SK-N-SH treated with all-trans-retinoic acid at 6 μM for 48 hours (cell line): ENCODE data around the gene CACNG1.

Experiments
- ATAC-seq: fragments of 200-7000 bp; cut with Tn5 transposase; 3 replicates; pipeline ENCODE4 v1.9.1; 2020; ENCODE audit warnings: mild to moderate bottlenecking, moderate library complexity
- ARNTL ChIP-seq: fragments of 450-650 bp; formaldehyde crosslinking; IDR thresholded peaks from 2 replicates; pipeline ENCODE4 v1.5.0; 2020; ENCODE audit warnings: low read depth, mild to moderate bottlenecking, moderate library complexity, borderline replicate concordance
- BACH2 ChIP-seq: fragments of 250-450 bp; sonication (Bioruptor Pico); IDR thresholded peaks from 2 replicates; pipeline ENCODE4 v1.9.0; 2021; ENCODE audit warnings: mild to moderate bottlenecking, borderline replicate concordance
- CREB5 ChIP-seq: fragments of 250-450 bp; sonication (Bioruptor Pico); IDR thresholded peaks from 2 replicates; pipeline ENCODE4 v1.5.1; 2020; ENCODE audit warnings: low read depth, mild to moderate bottlenecking, moderate library complexity
- CSDC2 ChIP-seq: fragments of 250-450 bp; sonication (Bioruptor Pico); IDR thresholded peaks from 2 replicates; pipeline ENCODE4 v1.5.0; 2020; ENCODE audit warnings: mild to moderate bottlenecking, moderate library complexity
- ESRRG ChIP-seq: fragments of 250-450 bp; sonication (Bioruptor Pico); IDR thresholded peaks from 2 replicates; pipeline ENCODE4 v1.6.1; 2021; ENCODE audit warnings: mild to moderate bottlenecking
- GLIS3 ChIP-seq: fragments of 250-450 bp; sonication (Bioruptor Pico); IDR thresholded peaks from 2 replicates; pipeline ENCODE4 v1.5.0; 2020; ENCODE audit warnings: mild to moderate bottlenecking, moderate library complexity
- ISL1 ChIP-seq: fragments of 250-450 bp; sonication (Bioruptor Pico); IDR thresholded peaks from 2 replicates; pipeline ENCODE4 v2.1.2; 2022; ENCODE audit warnings: mild to moderate bottlenecking, moderate library complexity
- OSR1 ChIP-seq: fragments of 250-450 bp; sonication (Bioruptor Pico); IDR thresholded peaks from 2 replicates; pipeline ENCODE4 v1.8.0; 2022; ENCODE audit warnings: moderate library complexity, mild to moderate bottlenecking, inconsistent platforms
- PPARA ChIP-seq: fragments of 250-450 bp; sonication (Bioruptor Pico); IDR thresholded peaks from 2 replicates; pipeline ENCODE4 v1.5.0; 2020; ENCODE audit warnings: mild to moderate bottlenecking, borderline replicate concordance
- RARB ChIP-seq: fragments of 250-450 bp; sonication (Bioruptor Pico); IDR thresholded peaks from 2 replicates; pipeline ENCODE4 v1.8.0; 2021; ENCODE audit warnings: mild to moderate bottlenecking, moderate library complexity
- SNAI2 ChIP-seq: fragments of 250-450 bp; sonication (Bioruptor Pico); IDR thresholded peaks from 2 replicates; pipeline ENCODE4 v1.5.0; 2020; ENCODE audit warnings: mild to moderate bottlenecking, moderate library complexity
- TCF4 ChIP-seq: fragments of 250-450 bp; sonication (Bioruptor Pico); IDR thresholded peaks from 2 replicates; pipeline ENCODE4 v1.8.0; 2021; ENCODE audit warnings: mild to moderate bottlenecking, moderate library complexity, borderline replicate concordance
- TOX ChIP-seq: fragments of 250-450 bp; sonication (Bioruptor Pico); IDR thresholded peaks from 2 replicates; pipeline ENCODE4 v1.8.0; 2021; ENCODE audit warnings: mild to moderate bottlenecking, moderate library complexity, borderline replicate concordance
- TSHZ2 ChIP-seq: fragments of 250-450 bp; sonication (Bioruptor Pico); IDR thresholded peaks from 2 replicates; pipeline ENCODE4 v1.5.0; 2020; ENCODE audit warnings: mild to moderate bottlenecking, moderate library complexity
- ZC3H10 ChIP-seq: fragments of 250-450 bp; sonication (Bioruptor Pico); IDR thresholded peaks from 2 replicates; pipeline ENCODE4 v1.5.1; 2021; ENCODE audit warnings: mild to moderate bottlenecking, moderate library complexity
- ZFP3 ChIP-seq: fragments of 250-450 bp; sonication (Bioruptor Pico); IDR thresholded peaks from 2 replicates; pipeline ENCODE4 v1.5.0; 2020; ENCODE audit warnings: mild to moderate bottlenecking, moderate library complexity
- ZFP30 ChIP-seq: fragments of 450-650 bp; formaldehyde crosslinking; IDR thresholded peaks from 2 replicates; pipeline ENCODE4 v1.5.0; 2022; ENCODE audit warnings: mild to moderate bottlenecking, moderate library complexity
- ZNF565 ChIP-seq: fragments of 450-650 bp; formaldehyde crosslinking; conservative IDR thresholded peaks from 2 replicates; pipeline ENCODE4 v1.5.0; 2020; ENCODE audit warnings: low read depth, mild to moderate bottlenecking, moderate library complexity
- ZNF70 ChIP-seq: fragments of 450-650 bp; formaldehyde crosslinking; IDR thresholded peaks from 2 replicates; pipeline ENCODE4 v1.5.0; 2020; ENCODE audit warnings: mild to moderate bottlenecking, moderate library complexity
- ZNF8 ChIP-seq: fragments of 450-650 bp; formaldehyde crosslinking; IDR thresholded peaks from 2 replicates; pipeline ENCODE4 v1.5.0; 2020; ENCODE audit warnings: mild to moderate bottlenecking, moderate library complexity
- TF ChIP-seq, protein P1 (sequence below): fragments of 250-450 bp; sonication (Bioruptor Pico); IDR thresholded peaks from 2 replicates; pipeline ENCODE4 v1.8.0; 2020; ENCODE audit warnings: mild to moderate bottlenecking, moderate library complexity, borderline replicate concordance
- TF ChIP-seq, protein P2 (sequence below): fragments of 250-450 bp; sonication (Bioruptor Pico); IDR thresholded peaks from 2 replicates; pipeline ENCODE4 v1.5.1; 2021; ENCODE audit warnings: mild to moderate bottlenecking, moderate library complexity
- TF ChIP-seq, protein P3 (sequence below): fragments of 250-450 bp; sonication (Bioruptor Pico); IDR thresholded peaks from 2 replicates; pipeline ENCODE4 v1.8.0; 2021; ENCODE audit warnings: low read depth, mild to moderate bottlenecking, moderate library complexity, borderline replicate concordance

CACNG1 gene

GRCh38 chr17:67025216-67025792, 19.1 kb upstream of the CACNG1 start:
- no peak for TF ChIP-seq ARNTL (CRISPR knock-in tag)
- no peak for TF ChIP-seq ZNF70
- TF ChIP-seq OSR1 (CRISPR knock-in tag) = no peak
- TF ChIP-seq TSHZ2 (CRISPR knock-in tag) = no peak
- no peak for TF ChIP-seq ZNF8 (CRISPR knock-in tag)
- TF ChIP-seq ISL1 (CRISPR knock-in tag) = no peak
- no peak for TF ChIP-seq TCF4
- no peak for TF ChIP-seq TOX (CRISPR knock-in tag)
- TF ChIP-seq RARB (CRISPR knock-in tag) = no peak
- TF ChIP-seq, protein P1, sequence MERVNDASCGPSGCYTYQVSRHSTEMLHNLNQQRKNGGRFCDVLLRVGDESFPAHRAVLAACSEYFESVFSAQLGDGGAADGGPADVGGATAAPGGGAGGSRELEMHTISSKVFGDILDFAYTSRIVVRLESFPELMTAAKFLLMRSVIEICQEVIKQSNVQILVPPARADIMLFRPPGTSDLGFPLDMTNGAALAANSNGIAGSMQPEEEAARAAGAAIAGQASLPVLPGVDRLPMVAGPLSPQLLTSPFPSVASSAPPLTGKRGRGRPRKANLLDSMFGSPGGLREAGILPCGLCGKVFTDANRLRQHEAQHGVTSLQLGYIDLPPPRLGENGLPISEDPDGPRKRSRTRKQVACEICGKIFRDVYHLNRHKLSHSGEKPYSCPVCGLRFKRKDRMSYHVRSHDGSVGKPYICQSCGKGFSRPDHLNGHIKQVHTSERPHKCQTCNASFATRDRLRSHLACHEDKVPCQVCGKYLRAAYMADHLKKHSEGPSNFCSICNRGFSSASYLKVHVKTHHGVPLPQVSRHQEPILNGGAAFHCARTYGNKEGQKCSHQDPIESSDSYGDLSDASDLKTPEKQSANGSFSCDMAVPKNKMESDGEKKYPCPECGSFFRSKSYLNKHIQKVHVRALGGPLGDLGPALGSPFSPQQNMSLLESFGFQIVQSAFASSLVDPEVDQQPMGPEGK (CRISPR knock-in tag) = no peak
- no peak for TF ChIP-seq ZFP30 (CRISPR knock-in tag)
- no peak for TF ChIP-seq ZNF565 (CRISPR knock-in tag)
- no peak for TF ChIP-seq ESRRG (CRISPR knock-in tag)
- TF ChIP-seq CSDC2 (CRISPR knock-in tag) = no peak
- TF ChIP-seq ZFP3 (CRISPR knock-in tag) = no peak
- TF ChIP-seq BACH2 (CRISPR knock-in tag) = no peak
- no peak for TF ChIP-seq CREB5 (CRISPR knock-in tag)

DNA sequence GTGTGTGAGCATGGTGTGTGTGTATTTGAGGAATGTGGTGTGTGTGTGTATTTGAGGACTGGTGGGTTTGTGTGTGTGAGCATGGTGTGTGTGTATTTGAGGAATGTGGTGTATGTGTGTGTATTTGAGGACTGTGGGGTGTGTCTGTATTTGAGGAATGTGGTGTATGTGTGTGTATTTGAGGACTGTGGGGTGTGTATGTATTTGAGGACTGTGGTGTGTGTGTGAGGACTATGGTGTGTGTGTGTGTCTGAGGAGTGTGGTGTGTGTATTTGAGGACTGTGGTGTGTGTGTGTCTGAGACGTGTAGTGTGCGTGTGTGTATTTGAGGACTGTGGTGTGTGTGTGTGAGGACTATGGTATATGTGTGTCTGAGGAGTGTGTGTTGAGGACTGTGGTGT, 18.0 kb upstream of the CACNG1 start:
- no peak for ATAC-seq

More at GRCh38 chr17:67025216-67025792, 19.1 kb upstream of the CACNG1 start:
- no peak for ATAC-seq

More for the DNA sequence above, 18.0 kb upstream of the CACNG1 start:
- TF ChIP-seq OSR1 (CRISPR knock-in tag) (no peak), ZNF8 (CRISPR knock-in tag) (no peak), CREB5 (CRISPR knock-in tag) (no peak), PPARA (CRISPR knock-in tag) (no peak), TOX (CRISPR knock-in tag) (no peak), BACH2 (CRISPR knock-in tag) (no peak), GLIS3 (CRISPR knock-in tag) (no peak), ISL1 (CRISPR knock-in tag) (no peak), RARB (CRISPR knock-in tag) (no peak), SNAI2 (no peak), ZNF565 (CRISPR knock-in tag) (no peak), ZNF70 (no peak), ESRRG (CRISPR knock-in tag) (no peak), ARNTL (CRISPR knock-in tag) (no peak), ZFP30 (CRISPR knock-in tag) (no peak), TCF4 (no peak), ZC3H10 (no peak)
- TF ChIP-seq, protein P2, sequence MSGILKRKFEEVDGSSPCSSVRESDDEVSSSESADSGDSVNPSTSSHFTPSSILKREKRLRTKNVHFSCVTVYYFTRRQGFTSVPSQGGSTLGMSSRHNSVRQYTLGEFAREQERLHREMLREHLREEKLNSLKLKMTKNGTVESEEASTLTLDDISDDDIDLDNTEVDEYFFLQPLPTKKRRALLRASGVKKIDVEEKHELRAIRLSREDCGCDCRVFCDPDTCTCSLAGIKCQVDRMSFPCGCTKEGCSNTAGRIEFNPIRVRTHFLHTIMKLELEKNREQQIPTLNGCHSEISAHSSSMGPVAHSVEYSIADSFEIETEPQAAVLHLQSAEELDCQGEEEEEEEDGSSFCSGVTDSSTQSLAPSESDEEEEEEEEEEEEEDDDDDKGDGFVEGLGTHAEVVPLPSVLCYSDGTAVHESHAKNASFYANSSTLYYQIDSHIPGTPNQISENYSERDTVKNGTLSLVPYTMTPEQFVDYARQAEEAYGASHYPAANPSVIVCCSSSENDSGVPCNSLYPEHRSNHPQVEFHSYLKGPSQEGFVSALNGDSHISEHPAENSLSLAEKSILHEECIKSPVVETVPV (CRISPR knock-in tag) = no peak
- TF ChIP-seq, protein P1 (CRISPR knock-in tag) = no peak
- TF ChIP-seq, protein P3, sequence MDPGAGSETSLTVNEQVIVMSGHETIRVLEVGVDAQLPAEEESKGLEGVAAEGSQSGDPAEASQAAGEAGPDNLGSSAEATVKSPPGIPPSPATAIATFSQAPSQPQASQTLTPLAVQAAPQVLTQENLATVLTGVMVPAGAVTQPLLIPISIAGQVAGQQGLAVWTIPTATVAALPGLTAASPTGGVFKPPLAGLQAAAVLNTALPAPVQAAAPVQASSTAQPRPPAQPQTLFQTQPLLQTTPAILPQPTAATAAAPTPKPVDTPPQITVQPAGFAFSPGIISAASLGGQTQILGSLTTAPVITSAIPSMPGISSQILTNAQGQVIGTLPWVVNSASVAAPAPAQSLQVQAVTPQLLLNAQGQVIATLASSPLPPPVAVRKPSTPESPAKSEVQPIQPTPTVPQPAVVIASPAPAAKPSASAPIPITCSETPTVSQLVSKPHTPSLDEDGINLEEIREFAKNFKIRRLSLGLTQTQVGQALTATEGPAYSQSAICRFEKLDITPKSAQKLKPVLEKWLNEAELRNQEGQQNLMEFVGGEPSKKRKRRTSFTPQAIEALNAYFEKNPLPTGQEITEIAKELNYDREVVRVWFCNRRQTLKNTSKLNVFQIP (CRISPR knock-in tag) = no peak
